ENCODE results near the gene GLT1D1.

GLT1D1 gene

DNA sequence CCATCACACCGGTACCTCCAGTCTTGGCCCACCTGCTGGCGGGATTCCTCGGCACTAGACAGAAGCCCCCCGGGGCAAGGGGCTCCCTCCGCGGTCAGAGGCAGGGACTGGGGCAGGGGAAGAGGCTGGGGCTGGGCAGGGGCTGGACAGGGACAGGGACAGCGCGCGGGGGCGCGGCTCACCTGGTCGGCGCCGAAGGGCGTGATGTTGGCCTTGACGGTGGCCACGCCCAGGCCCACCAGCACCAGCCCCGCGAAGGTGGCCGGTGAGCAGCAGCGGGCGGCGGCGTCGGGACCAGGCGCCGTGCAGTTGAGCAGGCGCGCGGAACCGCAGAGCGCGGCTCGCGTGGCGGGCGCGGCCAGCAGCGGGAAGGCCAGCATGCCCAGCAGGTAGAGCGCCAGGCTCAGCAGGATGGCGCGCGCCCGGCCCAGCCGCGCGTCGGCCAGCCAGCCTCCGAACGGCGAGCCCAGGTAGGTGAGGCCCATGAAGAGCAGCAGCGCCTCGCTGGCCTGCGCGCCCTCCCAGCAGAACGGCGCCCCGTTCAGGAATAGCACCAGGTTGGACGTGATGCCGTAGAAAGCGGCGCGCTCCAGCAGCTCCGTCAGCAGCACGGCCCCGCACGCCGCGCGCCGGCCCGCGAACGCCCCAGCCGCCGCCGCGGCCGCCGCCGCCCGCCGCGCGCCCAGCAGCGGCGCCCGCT is 29.9 kb upstream of the GLT1D1 start:
- TF ChIP-seq, protein P1, sequence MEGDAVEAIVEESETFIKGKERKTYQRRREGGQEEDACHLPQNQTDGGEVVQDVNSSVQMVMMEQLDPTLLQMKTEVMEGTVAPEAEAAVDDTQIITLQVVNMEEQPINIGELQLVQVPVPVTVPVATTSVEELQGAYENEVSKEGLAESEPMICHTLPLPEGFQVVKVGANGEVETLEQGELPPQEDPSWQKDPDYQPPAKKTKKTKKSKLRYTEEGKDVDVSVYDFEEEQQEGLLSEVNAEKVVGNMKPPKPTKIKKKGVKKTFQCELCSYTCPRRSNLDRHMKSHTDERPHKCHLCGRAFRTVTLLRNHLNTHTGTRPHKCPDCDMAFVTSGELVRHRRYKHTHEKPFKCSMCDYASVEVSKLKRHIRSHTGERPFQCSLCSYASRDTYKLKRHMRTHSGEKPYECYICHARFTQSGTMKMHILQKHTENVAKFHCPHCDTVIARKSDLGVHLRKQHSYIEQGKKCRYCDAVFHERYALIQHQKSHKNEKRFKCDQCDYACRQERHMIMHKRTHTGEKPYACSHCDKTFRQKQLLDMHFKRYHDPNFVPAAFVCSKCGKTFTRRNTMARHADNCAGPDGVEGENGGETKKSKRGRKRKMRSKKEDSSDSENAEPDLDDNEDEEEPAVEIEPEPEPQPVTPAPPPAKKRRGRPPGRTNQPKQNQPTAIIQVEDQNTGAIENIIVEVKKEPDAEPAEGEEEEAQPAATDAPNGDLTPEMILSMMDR (IDR thresholded peaks at IDR 0.05; ENCODE audit: borderline replicate concordance, extremely low read depth, low read length, poor library complexity, severe bottlenecking) = no peak
- TF ChIP-seq EZH2 (IDR thresholded peaks at IDR 0.05; ENCODE audit: borderline replicate concordance, low read depth, low read length, severe bottlenecking) = no peak
- H3K79me2 ChIP-seq (ENCODE audit: insufficient read depth, low read length) = peaks cover 53% of the 10 kb centered on the region
- DNase-seq (no peak), ATAC-seq (ENCODE audit: insufficient read depth, low read depth) (peak; percentile 23)
- H4K20me1 ChIP-seq (ENCODE audit: insufficient read depth, low read length) = peaks cover 31% of the 10 kb centered on the region
- peak overlapping the region; percentile 86 for H3K27ac ChIP-seq (ENCODE audit: low read length)
- peak overlapping the region; percentile 96 for H2AFZ ChIP-seq (ENCODE audit: low read depth, low read length)
- peaks cover 27% of the 10 kb centered on the region for H3K36me3 ChIP-seq (ENCODE audit: insufficient read depth, low read length)
- H3K9me3 ChIP-seq (ENCODE audit: insufficient read depth, low read length, severe bottlenecking) = no peaks in the 10 kb centered on the region
- peak overlapping the region; percentile 84 for H3K4me2 ChIP-seq (ENCODE audit: insufficient read depth, low read length)
- H3K4me1 ChIP-seq (ENCODE audit: insufficient read depth, low read length) = peaks cover 48% of the 10 kb centered on the region
- peak overlapping the region; percentile 95 for H3K9ac ChIP-seq (ENCODE audit: low read depth, low read length)
- H3K4me3 ChIP-seq (ENCODE audit: low read depth in 1 of 2, low read length in 2 of 2) = peak overlapping the region; percentile 63 to 88
- H3K27me3 ChIP-seq (ENCODE audit: insufficient read depth, low read length, poor library complexity) = no peaks in the 10 kb centered on the region

DNA sequence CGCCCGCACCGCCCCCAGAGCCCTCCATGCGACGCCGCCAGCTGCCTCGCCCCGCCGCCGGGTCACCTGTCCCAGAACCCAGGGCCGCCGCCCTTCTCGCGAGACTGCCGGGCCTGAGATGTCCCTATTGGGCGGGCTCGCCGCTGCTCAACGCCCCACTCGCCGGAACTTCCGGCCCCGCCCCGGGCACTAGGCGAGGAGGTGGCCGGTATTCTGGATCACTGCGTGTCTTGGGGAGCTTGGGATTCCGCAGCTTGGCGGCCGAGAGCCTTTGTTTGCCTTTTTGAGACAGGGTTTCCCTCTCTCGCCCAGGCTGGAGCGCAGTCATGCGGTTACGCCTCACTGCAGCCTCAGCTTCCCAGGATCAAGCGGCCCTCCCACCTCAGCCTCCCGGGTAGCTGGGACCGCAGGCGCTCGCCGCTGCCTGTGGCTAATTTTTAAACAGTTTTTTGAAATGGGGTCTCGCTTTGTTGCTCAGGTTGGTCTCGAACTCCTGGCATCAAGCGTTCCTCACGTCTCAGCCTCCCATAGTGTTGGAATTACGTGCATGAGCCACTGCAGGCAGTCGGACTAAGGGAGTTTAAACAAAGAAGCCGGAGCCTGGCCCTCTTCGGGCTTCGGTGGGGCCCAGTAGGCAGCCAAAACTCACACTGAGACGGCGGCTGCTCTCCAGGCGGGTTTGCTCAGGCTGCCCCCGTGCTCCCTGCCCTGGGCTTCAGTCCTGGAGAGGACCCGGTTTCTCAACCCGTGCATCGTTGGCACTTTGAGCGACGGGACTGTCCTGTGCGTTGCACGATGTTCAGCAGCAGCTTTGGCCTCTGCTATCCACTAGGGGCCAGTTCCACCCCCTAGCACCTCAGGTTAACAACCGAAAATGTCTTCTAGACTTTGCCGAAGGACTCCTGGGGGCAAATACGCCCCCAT is 29.1 kb upstream of the GLT1D1 start, which contains the start of gene SLC15A4:
TSS of gene SLC15A4 (minus strand) at position 43 of the 924 bp plus-strand sequence. CDS start at position 28, 15 bp downstream.
- no peaks in the 10 kb centered on the region for H3K27me3 ChIP-seq (ENCODE audit: insufficient read depth, low read length, poor library complexity)
- ATAC-seq (ENCODE audit: insufficient read depth, low read depth) (peak; percentile 94), DNase-seq (peak; percentile 94)
- peak within 1 kb of the TSS; percentile 95 for H3K9ac ChIP-seq (ENCODE audit: low read depth, low read length)
- peak within 1 kb of the TSS; percentile 98 for H3K27ac ChIP-seq (ENCODE audit: low read length)
- H3K4me1 ChIP-seq (ENCODE audit: insufficient read depth, low read length) = peaks cover 48% of the 10 kb centered on the region
- no peak for TF ChIP-seq EZH2 (IDR thresholded peaks at IDR 0.05; ENCODE audit: borderline replicate concordance, low read depth, low read length, severe bottlenecking)
- TF ChIP-seq, protein P1 (IDR thresholded peaks at IDR 0.05; ENCODE audit: borderline replicate concordance, extremely low read depth, low read length, poor library complexity, severe bottlenecking) = no peak
- H3K9me3 ChIP-seq (ENCODE audit: insufficient read depth, low read length, severe bottlenecking) = no peaks in the 10 kb centered on the region
- peak within 1 kb of the TSS; percentile 100 for H2AFZ ChIP-seq (ENCODE audit: low read depth, low read length)
- peak within 1 kb of the TSS; percentile 84 for H3K4me2 ChIP-seq (ENCODE audit: insufficient read depth, low read length)
- H3K79me2 ChIP-seq (ENCODE audit: insufficient read depth, low read length) = peaks cover 45% of the 10 kb centered on the region
- H3K36me3 ChIP-seq (ENCODE audit: insufficient read depth, low read length) = peaks cover 27% of the 10 kb centered on the region
- H3K4me3 ChIP-seq (ENCODE audit: low read depth in 1 of 2, low read length in 2 of 2) = peak within 1 kb of the TSS; percentile 88 to 90
- H4K20me1 ChIP-seq (ENCODE audit: insufficient read depth, low read length) = peaks cover 28% of the 10 kb centered on the region

DNA sequence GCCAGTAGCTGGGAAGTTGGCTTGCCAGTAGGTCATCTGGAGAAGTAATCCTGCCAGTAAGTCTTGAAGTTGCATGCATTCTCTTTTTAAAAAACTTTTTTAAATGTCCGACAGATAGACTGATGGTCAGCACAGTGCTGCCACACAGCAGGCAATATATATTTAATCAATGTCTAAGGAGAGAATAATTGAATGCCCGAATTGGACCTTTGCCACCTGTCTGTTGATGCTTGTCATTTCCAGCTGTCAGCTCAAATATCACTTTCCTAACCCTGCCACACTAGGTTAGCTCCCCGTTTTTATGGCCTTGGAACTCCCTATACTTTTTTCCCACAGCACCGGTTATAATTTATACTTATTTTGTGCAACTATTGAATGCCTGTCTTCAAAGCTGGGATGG is 27.4 kb upstream of the GLT1D1 start:
- ATAC-seq (ENCODE audit: insufficient read depth, low read depth) = no peak
- H3K4me2 ChIP-seq (ENCODE audit: insufficient read depth, low read length) = no peak overlapping the region
- H3K4me1 ChIP-seq (ENCODE audit: insufficient read depth, low read length) = peaks cover 32% of the 10 kb centered on the region
- H3K27me3 ChIP-seq (ENCODE audit: insufficient read depth, low read length, poor library complexity) = no peaks in the 10 kb centered on the region
- no peak for DNase-seq
- no peak overlapping the region for H2AFZ ChIP-seq (ENCODE audit: low read depth, low read length)
- H4K20me1 ChIP-seq (ENCODE audit: insufficient read depth, low read length) = peaks cover 12% of the 10 kb centered on the region
- H3K9me3 ChIP-seq (ENCODE audit: insufficient read depth, low read length, severe bottlenecking) = no peaks in the 10 kb centered on the region
- H3K4me3 ChIP-seq (ENCODE audit: low read depth in 1 of 2, low read length in 2 of 2) = no peak overlapping the region
- H3K27ac ChIP-seq (ENCODE audit: low read length) = no peak overlapping the region
- H3K79me2 ChIP-seq (ENCODE audit: insufficient read depth, low read length) = peaks cover 28% of the 10 kb centered on the region
- peaks cover 12% of the 10 kb centered on the region for H3K36me3 ChIP-seq (ENCODE audit: insufficient read depth, low read length)
- H3K9ac ChIP-seq (ENCODE audit: low read depth, low read length) = no peak overlapping the region
- TF ChIP-seq, protein P1 (IDR thresholded peaks at IDR 0.05; ENCODE audit: borderline replicate concordance, extremely low read depth, low read length, poor library complexity, severe bottlenecking) = no peak
- no peak for TF ChIP-seq EZH2 (IDR thresholded peaks at IDR 0.05; ENCODE audit: borderline replicate concordance, low read depth, low read length, severe bottlenecking)

All from DND-41 (cell line).